H1 (cell line): ENCODE data around the gene ATP23. TPM values are rescaled to one million over a fixed set of nuclear protein-coding genes. Genes with fewer than 3 reads are reported as not detected.

ENCODE experiments used
- CTCF ChIA-PET: fragments of 300-600 bp; sonication (Branson Sonifier 250); formaldehyde crosslinking; loops from one replicate; lab custom pipeline; 2021; ENCODE audit not compliant: partially characterized antibody; lab: Charles Lee
- POLR2A ChIA-PET: fragments of 300-600 bp; sonication (Branson Sonifier 250); formaldehyde crosslinking; loops from one replicate; lab custom pipeline; 2021; ENCODE audit warnings: inconsistent platforms; ENCODE audit not compliant: partially characterized antibody; lab: Charles Lee
- DNase-seq, 2 experiments: peaks; one replicate each; pipeline versions ENCODE4 v3.0.0 to v3.0.0-alpha.2; 2010 to 2022; ENCODE audit warnings: low spot score in 2 of 2, low read depth in 1 of 2, mixed read lengths in 1 of 2
- FAIRE-seq: peaks from 2 replicates; lab custom pipeline; 2011; peaks lifted over from hg19 to GRCh38; lab: Jason Lieb, UNC
- H2AFZ ChIP-seq: 2 replicates; pipeline ENCODE4 v1.8.1; 2012; ENCODE audit warnings: low read length, inconsistent platforms
- H2AK5ac ChIP-seq: 2 replicates; pipeline ENCODE4 v1.6.1; 2013; ENCODE audit warnings: low read depth, low read length
- H2BK120ac ChIP-seq: replicated peaks from 2 replicates; pipeline ENCODE3; 2013; ENCODE audit warnings: low read depth, low read length, inconsistent platforms
- H2BK12ac ChIP-seq: 2 replicates; pipeline ENCODE4 v1.6.1; 2013; ENCODE audit warnings: low read depth, low read length
- H2BK15ac ChIP-seq: 2 replicates; pipeline ENCODE4 v1.6.1; 2013; ENCODE audit warnings: low read length
- H2BK20ac ChIP-seq: 2 replicates; pipeline ENCODE4 v1.6.1; 2013; ENCODE audit warnings: low read length
- H2BK5ac ChIP-seq: 2 replicates; pipeline ENCODE4 v1.6.1; 2013; ENCODE audit warnings: low read depth, low read length
- H3K14ac ChIP-seq: 2 replicates; pipeline ENCODE4 v1.6.1; 2013; ENCODE audit warnings: inconsistent platforms; ENCODE audit not compliant: insufficient read length
- H3K18ac ChIP-seq: 2 replicates; pipeline ENCODE4 v1.6.1; 2013; ENCODE audit warnings: low read length; ENCODE audit errors: extremely low read depth
- H3K23ac ChIP-seq: 2 replicates; pipeline ENCODE4 v1.6.1; 2013; ENCODE audit warnings: inconsistent platforms; ENCODE audit not compliant: insufficient read length
- H3K23me2 ChIP-seq: 2 replicates; pipeline ENCODE4 v1.6.1; 2013; ENCODE audit warnings: low read depth, low read length
- H3K27ac ChIP-seq: 2 replicates; pipeline ENCODE4 v1.6.1; 2011; ENCODE audit warnings: low read depth, low read length, inconsistent platforms
- H3K27me3 ChIP-seq, 4 experiments: replicated peaks in 1 of 4; 1 replicate in 1 of 4; 2 replicates in 3 of 4; pipeline versions ENCODE4 v1.6.1 to v1.8.1; 2011 to 2013; ENCODE audit warnings: low read length in 3 of 4, mild to moderate bottlenecking in 3 of 4, inconsistent platforms in 2 of 4, mixed read lengths in 2 of 4, moderate library complexity in 1 of 4; ENCODE audit not compliant: control insufficient read depth in 3 of 4, insufficient read depth in 3 of 4; ENCODE audit errors: extremely low read depth in 1 of 4
- H3K36me3 ChIP-seq, 4 experiments: 2 replicates each; pipeline versions ENCODE4 v1.6.1 to v1.8.1; 2011 to 2013; ENCODE audit warnings: mild to moderate bottlenecking in 4 of 4, low read length in 3 of 4, moderate library complexity in 2 of 4, control low read depth in 1 of 4, inconsistent platforms in 1 of 4; ENCODE audit not compliant: insufficient read depth in 4 of 4, control insufficient read depth in 2 of 4
- H3K4ac ChIP-seq: replicated peaks from 2 replicates; pipeline ENCODE3; 2013; ENCODE audit warnings: low read length, low read depth, mixed read lengths, inconsistent platforms; ENCODE audit not compliant: insufficient read length
- H3K4me1 ChIP-seq, 4 experiments: replicated peaks in 1 of 4; 1 replicate in 1 of 4; 2 replicates in 3 of 4; pipeline versions ENCODE4 v1.6.1 to v1.8.1; 2011 to 2013; ENCODE audit warnings: low read length in 3 of 4, inconsistent platforms in 2 of 4, mixed read lengths in 1 of 4; ENCODE audit not compliant: insufficient read depth in 4 of 4, control insufficient read depth in 3 of 4
- H3K4me2 ChIP-seq, 2 experiments: 2 replicates each; pipeline versions ENCODE4 v1.6.1 to v1.8.1; 2011 to 2013; ENCODE audit warnings: low read depth in 2 of 2, low read length in 2 of 2, control low read depth in 1 of 2, inconsistent platforms in 1 of 2, mild to moderate bottlenecking in 1 of 2; ENCODE audit not compliant: insufficient read depth in 1 of 2
- H3K4me3 ChIP-seq, 4 experiments: fragments of 200-600, 300-600 bp in 1 of 4; sonication (generic), shearing (Covaris generic), sonication (Bioruptor Twin) in 1 of 4; 2 replicates each; pipeline versions ENCODE4 v1.5.1 to v1.8.1; 2011 to 2016; ENCODE audit warnings: low read length in 4 of 4, low read depth in 3 of 4, control low read depth in 2 of 4, inconsistent platforms in 2 of 4, mild to moderate bottlenecking in 2 of 4, mixed read lengths in 1 of 4, moderate library complexity in 1 of 4; ENCODE audit not compliant: insufficient read depth in 2 of 4; ENCODE audit errors: extremely low read depth in 1 of 4
- H3K56ac ChIP-seq: replicated peaks from 2 replicates; pipeline ENCODE3; 2013; ENCODE audit warnings: low read depth, mild to moderate bottlenecking, mixed read lengths, low read length, inconsistent platforms; ENCODE audit not compliant: insufficient read length
- H3K79me1 ChIP-seq: 2 replicates; pipeline ENCODE4 v1.6.1; 2013; ENCODE audit warnings: low read depth, low read length, control low read depth
- H3K79me2 ChIP-seq, 2 experiments: 2 replicates each; pipeline versions ENCODE4 v1.6.1 to v1.8.1; 2012 to 2013; ENCODE audit warnings: low read length in 2 of 2, mild to moderate bottlenecking in 2 of 2, inconsistent platforms in 1 of 2; ENCODE audit not compliant: insufficient read depth in 2 of 2, control insufficient read depth in 1 of 2
- H3K9ac ChIP-seq, 4 experiments: replicated peaks in 1 of 4; 1 replicate in 1 of 4; 2 replicates in 3 of 4; pipeline versions ENCODE4 v1.6.1 to v1.8.1; 2011 to 2013; ENCODE audit warnings: low read depth in 3 of 4, low read length in 3 of 4, control low read depth in 2 of 4, mild to moderate bottlenecking in 2 of 4, moderate library complexity in 2 of 4, inconsistent platforms in 1 of 4; ENCODE audit errors: extremely low read depth in 1 of 4
- H3K9me3 ChIP-seq, 2 experiments: 2 replicates each; pipeline versions ENCODE4 v1.6.1 to v1.8.1; 2012 to 2013; ENCODE audit warnings: mild to moderate bottlenecking in 2 of 2, moderate library complexity in 2 of 2, control low read depth in 1 of 2, inconsistent platforms in 1 of 2, low read depth in 1 of 2, low read length in 1 of 2, mixed read lengths in 1 of 2; ENCODE audit not compliant: insufficient read depth in 2 of 2
- H4K20me1 ChIP-seq, 2 experiments: replicated peaks in 1 of 2; 2 replicates each; pipeline versions ENCODE3 to v1.8.1; 2011 to 2013; ENCODE audit warnings: inconsistent platforms in 2 of 2, low read length in 2 of 2, mild to moderate bottlenecking in 1 of 2; ENCODE audit not compliant: insufficient read depth in 2 of 2, control insufficient read depth in 1 of 2
- H4K5ac ChIP-seq: 2 replicates; pipeline ENCODE4 v1.6.1; 2013; ENCODE audit warnings: low read length, low read depth, mixed read lengths, inconsistent platforms; ENCODE audit not compliant: insufficient read length
- H4K8ac ChIP-seq: 2 replicates; pipeline ENCODE4 v1.8.0; 2013; ENCODE audit warnings: mild to moderate bottlenecking, moderate library complexity, low read length, inconsistent platforms; ENCODE audit not compliant: insufficient read depth; ENCODE audit errors: extremely low read depth
- H4K91ac ChIP-seq: replicated peaks from 2 replicates; pipeline ENCODE3; 2013; ENCODE audit warnings: low read length, mixed read lengths, inconsistent platforms; ENCODE audit not compliant: insufficient read length
- EP300 ChIP-seq, 2 experiments: IDR thresholded peaks; 1 replicate in 1 of 2; 2 replicates in 1 of 2; pipeline ENCODE4 v1.6.1; 2011 to 2012; ENCODE audit warnings: low read depth in 2 of 2, low read length in 2 of 2, mild to moderate bottlenecking in 2 of 2, borderline replicate concordance in 1 of 2, inconsistent platforms in 1 of 2, moderate library complexity in 1 of 2
- JUN ChIP-seq: IDR thresholded peaks from 2 replicates; pipeline ENCODE4 v1.6.1; 2011; ENCODE audit warnings: low read depth, mild to moderate bottlenecking, improper control_type of control experiment, low read length
- KDM4A ChIP-seq: IDR thresholded peaks from one replicate; pipeline ENCODE4 v1.7.1; 2012; ENCODE audit warnings: low read depth, mild to moderate bottlenecking, moderate library complexity, low read length, inconsistent platforms; ENCODE audit not compliant: severe bottlenecking
- NRF1 ChIP-seq: IDR thresholded peaks from 2 replicates; pipeline ENCODE4 v1.6.1; 2011; ENCODE audit warnings: mild to moderate bottlenecking, low read depth, low read length, improper control_type of control experiment
- PHF8 ChIP-seq: fragments of 200-600 bp; sonication (generic); conservative IDR thresholded peaks from 2 replicates; pipeline ENCODE4 v1.7.1; 2012; ENCODE audit warnings: low read depth, mild to moderate bottlenecking, inconsistent platforms, low read length, moderate library complexity
- POLR2AphosphoS5 ChIP-seq: IDR thresholded peaks from 2 replicates; pipeline ENCODE4 v1.6.1; 2011; ENCODE audit warnings: low read depth, low read length
- RXRA ChIP-seq: IDR thresholded peaks from 2 replicates; pipeline ENCODE4 v1.6.1; 2011; ENCODE audit warnings: low read depth, mild to moderate bottlenecking, low read length, moderate library complexity; ENCODE audit not compliant: insufficient read depth
- SIX5 ChIP-seq: IDR thresholded peaks from 2 replicates; pipeline ENCODE4 v1.6.1; 2011; ENCODE audit warnings: mild to moderate bottlenecking, low read depth, low read length
- SP1 ChIP-seq: IDR thresholded peaks from 2 replicates; pipeline ENCODE4 v1.6.1; 2011; ENCODE audit warnings: low read depth, low read length
- TAF1 ChIP-seq: IDR thresholded peaks from 2 replicates; pipeline ENCODE4 v1.6.1; 2011; ENCODE audit warnings: mild to moderate bottlenecking, low read depth, low read length
- ZNF274 ChIP-seq: IDR thresholded peaks from 2 replicates; pipeline ENCODE4 v1.7.0; 2012; ENCODE audit warnings: low read length, borderline replicate concordance; ENCODE audit errors: extremely low read depth
- WGBS, 2 experiments: shearing (Covaris generic) in 1 of 2; methylation state at CpG; one replicate each; pipeline versions ENCODE4 v1.1.6 to v1.1.7; 2013 to 2015; ENCODE audit warnings: low lambda C conversion rate in 2 of 2, mixed read lengths in 2 of 2, inconsistent platforms in 1 of 2, low coverage in 1 of 2, missing lambda C conversion rate in 1 of 2; ENCODE audit not compliant: insufficient replicate concordance in 2 of 2, insufficient coverage in 1 of 2, insufficient read length in 1 of 2; ENCODE audit errors: extremely low coverage in 1 of 2, missing lambda C conversion rate in 1 of 2; 5-methylcytosine and 5-hydroxymethylcytosine counted together
- polyA plus RNA-seq, 7 experiments: library from polyadenylated mRNA; depleted of rRNA in 3 of 7; stranded (reverse) in 5 of 7; unstranded in 2 of 7; fragments of >200 nt in 5 of 7; fragments of 200-250 nt in 2 of 7; gene quantifications; 1 replicate in 5 of 7; 2 replicates in 1 of 7; 4 replicates in 1 of 7; pipeline versions ENCODE4 v1.2.1 to v1.2.3, GENCODE V29; 2011 to 2013; ENCODE audit warnings: missing spikeins in 2 of 7, mixed read lengths in 2 of 7
- total RNA-seq: library from RNA; stranded (reverse); fragmentation: NEBNext Ultra II Directional; extraction: Animal tissue kit (Norgen Biotek cat#: 25700); gene quantifications from 2 replicates; pipeline ENCODE4 v1.2.1, GENCODE V29; 2021

The ATP23 gene
- total and polyA plus RNA-seq, 2 of the 8 experiments (the other 6 are each of a cell fraction or from before 2014, with no cell fraction given): 10.2 to 13.5 TPM

GRCh38 chr12:57896434-57897201 is 44.7 kb upstream of the ATP23 start:
- H2BK5ac ChIP-seq: peak overlapping the region; percentile 81; the same call in 1 of the 2 replicates
- CTCF ChIA-PET: interaction anchor here (0.6 to 8.7 kb wide), 21 partner anchors 8 to 908 kb away, joined by 3 to 119 read pairs (median 14); partner anchors contain the start of genes CTDSP2, CYP27B1 and TSFM
- peak overlapping the region; percentile 76; the same call in 1 of the 2 replicates for H4K8ac ChIP-seq
- no peaks in the 10 kb centered on the region for H3K9me3 ChIP-seq
- no peak overlapping the region for H2AK5ac ChIP-seq
- no peak overlapping the region for H3K4ac ChIP-seq
- DNase-seq: peak in 1 of 2 experiments; percentile 80
- H3K27me3 ChIP-seq: peaks cover 0 to 10% (median 8%) of the 10 kb centered on the region in 4 experiments; a peak in 4 of 7 replicates
- 4% methylated on average over 45 of the region's 54 CpGs; no CpG with 5 or more reads in 1 of the 2 experiments for WGBS, 2 experiments
- no peak overlapping the region for H3K23ac ChIP-seq
- peaks cover 12 to 28% (median 19%) of the 10 kb centered on the region in 4 experiments for H3K4me1 ChIP-seq
- no peak overlapping the region for H4K5ac ChIP-seq
- H2BK20ac ChIP-seq: no peak overlapping the region
- no peaks in the 10 kb centered on the region for H3K79me1 ChIP-seq
- no peak overlapping the region for H3K14ac ChIP-seq
- H2BK12ac ChIP-seq: no peak overlapping the region; the same call in 1 of the 2 replicates
- H4K20me1 ChIP-seq: no peaks in the 10 kb centered on the region
- peak overlapping the region; percentile 33 for H3K56ac ChIP-seq
- peak overlapping the region; percentile 65; the same call in 1 of the 2 replicates for H2BK15ac ChIP-seq
- peak overlapping the region; percentile 76 for H4K91ac ChIP-seq
- no peaks in the 10 kb centered on the region for H3K79me2 ChIP-seq
- H3K4me2 ChIP-seq: peak overlapping the region; percentile 68 to 75
- peak overlapping the region; percentile 90 for H2AFZ ChIP-seq
- POLR2A ChIA-PET: interaction anchor here (0.9 to 8.6 kb wide), 13 partner anchors 9 to 124 kb away, joined by 3 to 181 read pairs (median 5); partner anchors contain the start of genes AVIL, CTDSP2, EEF1AKMT3 and METTL1
- H3K18ac ChIP-seq: peak overlapping the region; percentile 91
- no peak overlapping the region for H3K27ac ChIP-seq
- H3K4me3 ChIP-seq: peak overlapping the region; percentile 24 to 64 (median 54)
- FAIRE-seq: no peak
- no peaks in the 10 kb centered on the region for H3K36me3 ChIP-seq
- no peak overlapping the region for H2BK120ac ChIP-seq
- peaks cover 4% of the 10 kb centered on the region; the same call in 1 of the 2 replicates for H3K23me2 ChIP-seq
- peak overlapping the region in 1 of 4 experiments; percentile 61; a peak in 3 of 7 replicates for H3K9ac ChIP-seq
- no peak for TF ChIP-seq TAF1
- no peak for TF ChIP-seq NRF1
- no peak for TF ChIP-seq POLR2AphosphoS5
- TF ChIP-seq SP1: no peak
- TF ChIP-seq PHF8: peak; percentile 67
- no peak for TF ChIP-seq RXRA
- no peak for TF ChIP-seq SIX5
- no peak for TF ChIP-seq ZNF274
- TF ChIP-seq JUN: no peak
- TF ChIP-seq EP300 (IDR thresholded peaks at IDR 0.05; ENCODE audit: borderline replicate concordance in 1 of 2, low read depth in 2 of 2, low read length in 2 of 2): no peak
- TF ChIP-seq KDM4A: no peak
